Lower leg skin (tissue), 4 donors: ENCODE data around the gene TKTL1. TPM values are rescaled to one million over a fixed set of nuclear protein-coding genes. Genes with fewer than 3 reads are reported as not detected.

Source experiments
- DNase-seq, 2 donors: peaks; one replicate each; pipeline ENCODE4 v3.0.0-alpha.2; 2019; ENCODE audit warnings: low spot score in 2 of 2
- H3K4me3 ChIP-seq: fragments of 200-600 bp; sonication (generic); 2 replicates; pipeline ENCODE4 v1.5.1; 2017; ENCODE audit warnings: mild to moderate bottlenecking, low read depth; ENCODE audit not compliant: poor library complexity, severe bottlenecking
- POLR2A ChIP-seq, 2 donors: fragments of 450-650 bp; IDR thresholded peaks; one replicate each; pipeline ENCODE4 v1.6.1; 2016 to 2017; ENCODE audit warnings: antibody characterized with exemption in 2 of 2, mild to moderate bottlenecking in 1 of 2, moderate library complexity in 1 of 2
- WGBS, 2 donors: methylation state at CpG; one replicate each; pipeline ENCODE4 v1.1.5; 2018; 5-methylcytosine and 5-hydroxymethylcytosine counted together
- intact Hi-C: fragments of 100-400 bp; cut with DNase I; formaldehyde crosslinking; loops from one replicate; pipeline ENCODE4 v1.15.0; 2023; ENCODE audit warnings: low total_unique reads
- total RNA-seq, 4 donors: library from RNA; depleted of rRNA; stranded (reverse); fragments of >200 nt; gene quantifications; one replicate each; pipeline ENCODE4 v1.1.0, GENCODE V29; 2016
- TF ChIP-seq, protein P1 (sequence below), 3 donors: fragments of 450-650 bp; IDR thresholded peaks; one replicate each; pipeline ENCODE4 v1.5.1; 2016; ENCODE audit warnings: antibody characterized with exemption in 3 of 3, mild to moderate bottlenecking in 3 of 3, moderate library complexity in 2 of 3

The TKTL1 gene
- total RNA-seq, 4 donors from 2014 or later = 0.42 to 1.1 (median 0.46) TPM; not detected in 1

DNA sequence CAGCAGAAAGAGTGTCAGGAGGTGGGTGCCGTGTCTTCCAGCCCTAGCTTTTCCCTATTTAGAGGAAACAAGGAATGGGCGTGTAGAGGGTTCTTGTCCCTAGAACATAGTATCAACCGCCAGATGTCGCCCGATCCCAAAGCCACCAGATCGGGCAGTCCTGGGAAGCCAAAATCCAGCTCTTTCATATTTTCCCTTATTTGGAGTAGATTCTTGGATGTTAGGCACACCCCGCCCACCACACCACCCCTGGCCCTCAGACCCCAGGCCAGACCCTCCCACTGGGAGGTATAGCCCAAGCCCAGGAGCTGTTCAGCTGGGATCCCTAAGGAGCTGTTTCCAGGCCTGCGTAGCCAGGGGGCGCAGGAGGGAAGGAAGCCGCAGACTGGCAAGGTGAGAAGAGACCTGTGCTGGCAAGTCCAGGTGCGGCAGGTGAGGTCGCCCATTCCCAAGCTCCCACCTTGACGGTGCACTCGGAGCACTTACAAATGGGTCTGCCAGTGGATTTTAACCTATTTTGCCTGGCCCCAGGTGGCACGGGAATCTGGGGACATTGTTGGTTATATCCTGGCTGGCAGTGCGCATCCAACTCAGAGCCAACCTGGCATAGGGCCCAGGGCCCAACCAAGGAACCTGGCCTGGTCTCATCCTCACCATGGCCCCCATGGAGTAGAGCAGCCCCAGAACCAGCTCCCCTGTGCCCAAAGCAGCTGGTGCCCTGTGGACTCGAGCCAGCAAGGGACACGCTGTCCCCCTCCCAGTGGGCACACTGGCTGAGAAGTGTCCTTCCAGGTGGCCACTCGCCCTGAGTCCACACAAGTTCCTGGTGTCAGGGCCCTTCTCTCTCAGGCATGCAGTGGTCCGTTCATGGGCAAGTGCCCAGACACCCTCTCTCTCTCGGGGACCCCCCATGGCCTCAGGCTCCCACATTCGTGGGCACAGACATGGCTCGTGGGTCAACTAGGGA, 78.0 kb downstream of the TKTL1 start:
- DNase-seq = peak in 1 of 2 donors; percentile 58
- TF ChIP-seq, protein P1, sequence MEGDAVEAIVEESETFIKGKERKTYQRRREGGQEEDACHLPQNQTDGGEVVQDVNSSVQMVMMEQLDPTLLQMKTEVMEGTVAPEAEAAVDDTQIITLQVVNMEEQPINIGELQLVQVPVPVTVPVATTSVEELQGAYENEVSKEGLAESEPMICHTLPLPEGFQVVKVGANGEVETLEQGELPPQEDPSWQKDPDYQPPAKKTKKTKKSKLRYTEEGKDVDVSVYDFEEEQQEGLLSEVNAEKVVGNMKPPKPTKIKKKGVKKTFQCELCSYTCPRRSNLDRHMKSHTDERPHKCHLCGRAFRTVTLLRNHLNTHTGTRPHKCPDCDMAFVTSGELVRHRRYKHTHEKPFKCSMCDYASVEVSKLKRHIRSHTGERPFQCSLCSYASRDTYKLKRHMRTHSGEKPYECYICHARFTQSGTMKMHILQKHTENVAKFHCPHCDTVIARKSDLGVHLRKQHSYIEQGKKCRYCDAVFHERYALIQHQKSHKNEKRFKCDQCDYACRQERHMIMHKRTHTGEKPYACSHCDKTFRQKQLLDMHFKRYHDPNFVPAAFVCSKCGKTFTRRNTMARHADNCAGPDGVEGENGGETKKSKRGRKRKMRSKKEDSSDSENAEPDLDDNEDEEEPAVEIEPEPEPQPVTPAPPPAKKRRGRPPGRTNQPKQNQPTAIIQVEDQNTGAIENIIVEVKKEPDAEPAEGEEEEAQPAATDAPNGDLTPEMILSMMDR (IDR thresholded peaks at IDR 0.05) = no peak
- TF ChIP-seq POLR2A (IDR thresholded peaks at IDR 0.05) = no peak
- intact Hi-C loops = no loop called here
- WGBS, 2 donors = 6 to 50% methylated on average over 11 to 21 of the region's 23 CpGs
- no peak overlapping the region for H3K4me3 ChIP-seq

DNA sequence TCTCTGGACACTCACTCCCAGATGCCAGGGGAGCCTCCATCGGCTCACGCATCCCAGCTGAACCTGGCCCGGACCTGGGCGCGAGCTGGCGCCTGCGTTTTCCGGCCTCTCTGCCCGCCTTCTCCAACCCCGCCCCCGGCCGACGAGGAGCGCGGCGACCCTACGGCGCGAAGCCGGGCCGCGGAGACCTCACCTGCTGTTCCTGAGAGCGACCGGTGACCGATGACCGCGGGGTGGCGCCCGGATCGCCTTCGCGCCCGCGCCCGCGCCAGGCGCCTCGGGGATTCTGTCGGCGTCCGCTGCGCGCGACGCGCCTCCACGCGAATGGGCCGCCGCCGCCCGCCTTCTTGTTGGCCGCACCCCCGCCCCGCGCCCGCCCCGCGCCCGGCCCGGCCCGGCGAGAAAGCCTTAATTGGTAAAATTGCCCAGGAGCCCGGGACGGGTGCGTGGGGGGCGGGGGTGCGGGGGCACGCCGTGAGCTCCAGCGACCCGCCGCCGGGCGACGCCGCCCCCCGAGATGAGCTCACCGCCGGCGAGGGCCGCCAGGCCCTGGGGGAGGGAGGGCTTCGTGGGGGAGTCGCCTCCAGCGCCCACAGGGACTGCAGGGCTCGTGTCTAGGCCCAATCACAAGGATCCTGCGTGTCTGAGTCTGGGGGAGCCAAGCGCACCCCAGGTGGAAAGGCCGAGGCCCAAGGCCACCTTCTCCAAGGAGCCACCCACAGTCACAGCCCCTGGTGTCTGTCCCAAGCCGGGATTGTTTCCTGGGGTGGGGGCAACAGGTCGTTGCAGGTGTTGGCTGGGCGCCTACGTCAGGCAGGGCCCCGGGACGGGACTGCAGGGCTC, 78.9 kb downstream of the TKTL1 start, which contains the start of gene FLNA:
TSS of gene FLNA (minus strand) at position 322 of the 843 bp plus-strand sequence. CDS start 3,389 bp downstream, outside the sequence.
- intact Hi-C loops = no loop called here
- TF ChIP-seq POLR2A (IDR thresholded peaks at IDR 0.05) = no peak
- TF ChIP-seq, protein P1 (IDR thresholded peaks at IDR 0.05) = no peak

DNA sequence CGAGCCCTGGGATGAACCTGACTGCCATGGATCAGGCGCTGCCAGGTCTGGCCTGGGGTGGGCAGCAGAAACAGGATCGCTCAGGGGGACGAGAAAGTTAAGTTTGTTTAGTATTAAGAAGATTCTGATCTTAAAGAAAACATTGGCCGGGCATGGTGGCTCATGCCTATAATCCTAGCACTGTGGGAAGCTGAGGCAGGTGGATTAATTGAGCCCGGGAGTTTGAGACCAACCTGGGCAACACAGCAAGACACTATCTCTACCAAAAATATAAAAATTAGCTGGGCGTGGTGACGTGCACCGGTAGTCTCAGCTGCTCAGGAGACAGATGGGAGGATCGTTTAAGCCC, 79.5 kb downstream of the TKTL1 start:
- no peak overlapping the region for H3K4me3 ChIP-seq
- TF ChIP-seq POLR2A (IDR thresholded peaks at IDR 0.05) = no peak
- TF ChIP-seq, protein P1 (IDR thresholded peaks at IDR 0.05) = no peak
- DNase-seq = no peak
- WGBS, 2 donors = 51 to 79% methylated on average over 10 of the region's 10 CpGs
- intact Hi-C loops = no loop called here

More for the DNA sequence above, 78.9 kb downstream of the TKTL1 start, which contains the start of gene FLNA:
- DNase-seq = no peak
- 52 to 60% methylated on average over 5 to 55 of the region's 95 CpGs for WGBS, 2 donors
- H3K4me3 ChIP-seq = no peak within 1 kb of the TSS

DNA sequence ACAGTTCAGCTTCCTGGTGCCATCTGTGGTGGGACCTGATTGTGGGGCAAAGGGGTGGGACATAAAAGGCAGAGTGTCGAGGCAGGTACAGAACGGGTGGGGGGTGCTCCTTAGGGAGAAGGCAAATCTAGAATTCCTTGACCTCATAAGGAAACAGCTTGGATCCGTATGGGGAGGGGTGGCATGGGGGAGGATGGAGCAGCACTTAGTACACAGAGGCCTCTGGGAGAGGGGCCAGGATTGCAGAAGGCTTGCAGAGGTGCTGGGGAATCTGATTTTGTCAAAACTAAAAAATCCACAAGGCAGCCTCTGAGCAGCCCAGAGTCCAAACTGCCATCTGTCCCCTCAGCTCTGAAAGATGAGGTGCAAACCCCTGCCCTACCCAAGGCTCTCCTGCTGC, 81.2 kb downstream of the TKTL1 start:
- WGBS, 2 donors = 76 to 97% methylated on average over 3 of the region's 3 CpGs
- no peak for DNase-seq
- H3K4me3 ChIP-seq = no peak overlapping the region
- intact Hi-C loops = no loop called here
- no peak for TF ChIP-seq POLR2A (IDR thresholded peaks at IDR 0.05)
- TF ChIP-seq, protein P1 (IDR thresholded peaks at IDR 0.05) = no peak

DNA sequence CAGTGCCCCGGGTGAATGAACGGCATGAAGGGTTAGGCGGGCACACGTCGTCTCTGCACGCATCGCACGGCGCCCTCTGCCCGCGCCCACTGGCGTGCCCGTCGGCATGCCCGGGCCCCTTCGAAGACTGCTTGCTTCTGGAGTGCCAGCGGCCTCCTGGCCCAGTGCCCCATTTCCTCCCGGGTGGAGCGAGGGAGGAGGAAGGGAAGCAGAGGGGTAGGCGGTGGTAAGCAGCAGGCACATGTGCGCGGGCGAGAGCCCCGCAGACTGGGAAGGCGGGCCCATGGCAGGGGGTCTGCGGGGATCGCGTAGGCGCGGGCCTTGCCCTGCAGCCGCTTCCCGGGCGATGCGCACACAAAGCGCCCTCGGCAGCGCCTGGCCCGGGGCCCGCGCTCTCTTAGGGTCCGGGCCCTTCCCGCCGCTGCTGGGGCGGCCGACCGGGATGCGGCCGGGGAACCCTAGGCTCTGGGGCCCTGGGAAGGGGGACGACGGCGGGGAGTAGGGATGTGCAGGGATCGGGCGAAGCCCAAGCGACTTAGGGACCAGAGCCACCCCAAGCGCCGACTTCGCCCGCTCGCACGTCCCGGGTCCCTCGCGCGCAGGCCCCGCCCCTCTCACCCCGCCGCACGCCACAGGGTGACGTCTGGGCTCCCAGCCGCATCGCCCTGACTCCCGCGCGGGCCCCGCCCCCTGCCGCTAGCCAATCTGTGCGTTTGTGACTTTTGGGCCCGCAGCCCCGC, 82.6 kb downstream of the TKTL1 start:
- DNase-seq = peak; percentile 33 to 92
- peak overlapping the region; percentile 23 for H3K4me3 ChIP-seq
- TF ChIP-seq POLR2A (IDR thresholded peaks at IDR 0.05) = peak in 1 of 2 donors; percentile 54
- TF ChIP-seq, protein P1 (IDR thresholded peaks at IDR 0.05) = no peak
- 0 to 51% methylated on average over 7 to 77 of the region's 79 CpGs for WGBS, 2 donors
- intact Hi-C loops = no loop called here
